Frontal cortex (tissue), 4 donors: ENCODE measurements around the gene CARMIL1. TPM values are rescaled to one million over a fixed set of nuclear protein-coding genes. Genes with fewer than 3 reads are reported as not detected.
"Not testable (repeated sequence)": the region's sequence is repeated elsewhere in the genome, so short reads cannot be mapped to it uniquely, and the experiment has no call there.

ENCODE experiments used
- DNase-seq, 2 donors: peaks; one replicate each; pipeline ENCODE4 v3.0.0; 2012; ENCODE audit warnings: low spot score in 2 of 2
- FAIRE-seq: peaks from 2 replicates; lab custom pipeline; 2012; peaks lifted over from hg19 to GRCh38; lab: Jason Lieb, UNC
- total RNA-seq: library from RNA; depleted of rRNA; stranded (reverse); fragments of >200 nt; gene quantifications from one replicate; pipeline ENCODE4 v1.2.3, GENCODE V29; 2014
- donor health status: control.
- donor health status: control.
- donor health status: control.

CARMIL1 gene
- total RNA-seq, 1 donor from 2014 or later: 32.6 TPM

DNA sequence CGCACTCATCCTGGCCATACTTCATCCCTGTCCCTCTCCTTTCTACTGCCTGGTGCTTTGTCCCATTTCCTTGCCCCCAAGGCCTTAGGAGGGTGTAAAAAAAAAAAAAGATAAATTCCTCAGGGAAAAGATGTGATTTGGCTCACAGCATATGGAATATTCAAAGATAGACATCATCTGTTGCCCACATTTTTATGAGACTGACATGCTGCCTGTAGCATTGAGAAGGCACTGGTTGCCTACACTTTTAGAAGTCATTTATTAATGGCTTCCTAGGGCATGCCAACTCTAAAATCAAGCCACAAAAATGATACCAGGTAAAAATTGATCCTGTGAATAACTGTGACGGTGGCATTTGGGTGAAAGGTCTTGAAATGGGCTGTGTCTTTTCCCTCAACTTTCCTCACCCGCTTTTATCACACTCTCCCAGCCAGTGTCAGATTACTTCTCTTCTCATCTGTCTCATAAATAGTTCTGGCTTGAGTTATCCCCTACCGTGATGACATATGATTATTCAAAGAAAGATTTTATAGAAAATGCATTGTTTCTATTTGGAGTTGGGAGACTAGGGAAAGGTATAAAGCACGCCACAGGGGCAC is 139.4 kb downstream of the CARMIL1 start:
- no peak for DNase-seq
- no peak for FAIRE-seq

GRCh38 chr6:25419879-25420278 is 140.7 kb downstream of the CARMIL1 start:
- FAIRE-seq (no peak), DNase-seq (no peak)

GRCh38 chr6:25423358-25423757 is 144.2 kb downstream of the CARMIL1 start:
- DNase-seq: no peak
- FAIRE-seq: no peak

- no peak for FAIRE-seq
These were observed 145.1 kb downstream of the CARMIL1 start for GRCh38 chr6:25424303-25424702.

GRCh38 chr6:25427549-25427948 is 148.4 kb downstream of the CARMIL1 start:
- DNase-seq (no peak), FAIRE-seq (no peak)

More at GRCh38 chr6:25424303-25424702, 145.1 kb downstream of the CARMIL1 start:
- no peak for DNase-seq

DNA sequence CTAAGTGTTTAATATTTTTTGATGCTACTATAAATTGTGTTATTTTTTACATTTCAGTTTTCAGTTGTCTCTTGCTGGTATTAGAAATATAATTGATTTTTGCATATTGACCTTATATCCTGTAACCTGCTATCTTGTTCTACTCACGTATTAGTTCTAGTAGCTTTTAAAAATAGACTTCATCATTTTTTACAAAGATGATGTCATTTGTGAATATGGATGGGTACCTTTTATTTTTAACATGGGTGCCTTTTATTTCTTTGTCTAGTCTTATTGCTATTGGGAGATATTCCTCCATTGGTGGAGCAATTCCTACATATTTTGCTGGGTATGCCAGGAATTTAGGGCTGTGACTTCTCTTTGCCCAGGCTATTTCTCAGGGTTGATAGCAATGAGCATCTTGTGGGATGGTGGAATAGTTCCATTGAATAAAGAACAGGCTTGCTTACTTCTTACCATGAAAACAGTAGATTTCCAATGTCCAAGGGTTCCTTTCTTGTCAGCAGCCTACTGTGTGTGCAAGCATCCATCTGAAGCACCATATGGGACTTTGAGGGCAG is 149.7 kb downstream of the CARMIL1 start:
- DNase-seq (no peak), FAIRE-seq (no peak)

DNA sequence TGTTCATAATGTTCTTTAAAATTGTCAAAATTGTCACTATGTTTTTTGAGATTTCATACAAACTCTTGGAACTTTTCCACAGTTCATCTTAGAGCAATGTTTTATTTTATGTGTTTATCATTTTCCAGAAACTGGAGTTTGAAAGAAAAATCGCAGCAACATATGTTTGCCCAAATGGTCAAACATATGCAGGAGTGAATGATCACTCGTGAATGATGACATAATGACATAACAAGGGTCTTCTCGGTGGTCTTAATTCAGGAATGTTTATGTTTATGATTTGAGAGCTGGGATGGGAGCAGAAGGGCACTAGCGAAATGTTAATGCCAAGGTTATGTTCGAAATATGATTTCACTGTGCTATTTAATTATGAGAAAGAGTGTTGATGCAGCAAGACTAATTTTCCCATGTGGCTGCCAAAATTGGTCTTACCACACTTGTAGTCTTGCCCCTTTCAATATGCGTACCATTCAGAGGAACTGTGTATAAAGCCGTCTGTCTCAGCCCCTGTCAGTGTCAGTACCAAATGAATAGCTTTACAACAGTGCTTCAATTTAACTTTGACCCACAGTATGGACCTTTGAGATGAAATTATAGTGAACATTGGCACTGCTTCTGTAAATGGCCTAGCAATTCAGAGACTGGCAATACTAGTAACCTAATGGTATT is 152.3 kb downstream of the CARMIL1 start:
- FAIRE-seq (no peak), DNase-seq (no peak)

DNA sequence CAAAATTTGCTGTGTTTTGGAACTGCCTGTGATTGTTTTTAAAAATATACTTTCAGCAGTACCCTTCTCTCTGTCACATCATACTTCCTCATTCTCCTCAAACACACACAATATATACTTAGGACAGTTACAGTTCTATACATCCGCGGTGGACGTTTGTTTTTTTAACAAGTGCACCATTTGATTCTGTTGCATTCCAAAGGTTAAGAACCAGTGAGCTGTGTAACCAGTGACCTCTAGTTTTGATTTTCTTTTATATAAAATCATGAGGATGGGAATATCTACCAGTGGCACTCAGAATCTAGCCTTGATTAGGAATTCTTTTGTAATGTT is 152.8 kb downstream of the CARMIL1 start:
- FAIRE-seq: no peak
- DNase-seq: no peak

- FAIRE-seq: no peak
These were observed 155.7 kb downstream of the CARMIL1 start for GRCh38 chr6:25434921-25435320.

GRCh38 chr6:25435416-25435985 is 156.3 kb downstream of the CARMIL1 start:
- FAIRE-seq (no peak), DNase-seq (no peak)

More at GRCh38 chr6:25434921-25435320, 155.7 kb downstream of the CARMIL1 start:
- DNase-seq: no peak

DNA sequence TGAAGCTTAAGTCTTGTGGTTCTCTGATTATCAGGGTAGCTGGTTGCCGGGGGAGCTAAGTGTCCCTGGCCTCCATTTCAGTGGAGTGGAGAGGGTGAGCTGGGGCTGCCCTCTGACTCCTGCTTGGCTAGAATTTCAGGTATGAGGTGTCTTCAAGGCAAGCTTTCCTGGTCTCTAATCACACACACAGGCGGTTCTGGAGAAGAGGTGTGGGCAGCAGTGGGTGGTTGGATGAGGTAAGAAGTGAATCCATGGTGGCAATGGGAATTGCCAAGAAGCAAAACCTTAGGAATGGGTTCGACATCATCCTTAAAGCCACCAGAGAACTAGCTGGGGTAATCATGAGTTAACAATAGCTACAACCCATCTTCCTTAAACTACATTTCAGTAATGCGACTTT is 157.6 kb downstream of the CARMIL1 start:
- DNase-seq (no peak), FAIRE-seq (no peak)

GRCh38 chr6:25439368-25439767 is 160.2 kb downstream of the CARMIL1 start:
- DNase-seq: no peak
- no peak for FAIRE-seq

DNA sequence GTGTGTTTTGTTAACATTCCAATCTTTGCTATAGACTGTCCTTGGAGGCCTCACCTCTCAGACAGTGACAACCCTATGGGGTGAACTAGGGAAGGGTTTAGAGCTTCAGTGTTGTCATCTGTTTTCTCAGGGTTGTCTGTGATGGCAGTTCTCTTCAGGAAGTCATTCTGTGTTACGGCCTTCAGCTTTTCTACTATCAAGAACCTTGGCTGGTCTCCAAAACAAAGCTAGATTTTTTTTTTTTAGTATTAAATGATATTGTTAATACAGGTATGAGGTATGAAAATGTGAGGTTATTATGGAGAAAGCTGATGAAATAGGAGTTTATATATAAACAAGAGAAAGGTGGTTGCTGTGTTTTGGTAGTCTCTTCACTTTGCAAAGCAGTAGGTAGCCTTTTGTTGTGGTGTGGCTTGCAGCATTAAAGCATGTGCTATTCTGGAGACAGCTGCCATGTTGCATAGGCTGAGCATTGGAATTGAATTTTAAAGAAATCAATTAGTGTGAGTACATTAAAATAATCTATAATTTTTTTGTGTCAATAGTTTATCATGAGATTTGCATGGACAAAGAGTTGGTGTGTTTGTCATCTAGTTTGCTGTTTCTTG is 162.6 kb downstream of the CARMIL1 start:
- DNase-seq (no peak), FAIRE-seq (no peak)

- no peak for DNase-seq
- no peak for FAIRE-seq
These were observed 163.7 kb downstream of the CARMIL1 start for GRCh38 chr6:25442898-25443297.

DNA sequence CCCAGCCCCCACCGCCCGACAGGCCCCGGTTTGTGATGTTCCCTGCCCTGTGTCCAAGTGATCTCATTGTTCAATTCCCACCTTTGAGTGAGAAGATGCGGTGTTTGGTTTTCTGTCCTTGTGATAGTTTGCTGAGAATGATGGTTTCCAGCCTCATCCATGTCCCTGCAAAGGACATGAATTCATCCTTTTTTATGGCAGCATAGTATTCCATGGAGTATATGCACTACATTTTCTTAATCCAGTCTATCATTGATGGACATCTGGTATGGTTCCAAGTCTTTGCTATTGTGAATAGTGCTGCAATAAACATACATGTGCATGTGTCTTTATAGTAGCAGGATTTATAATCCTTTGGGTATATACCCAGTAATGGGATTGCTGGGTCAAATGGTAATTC is 165.3 kb downstream of the CARMIL1 start:
- not testable (repeated sequence) for FAIRE-seq, DNase-seq

- DNase-seq (no peak), FAIRE-seq (no peak)
These were observed 167.8 kb downstream of the CARMIL1 start for GRCh38 chr6:25446830-25447569.

DNA sequence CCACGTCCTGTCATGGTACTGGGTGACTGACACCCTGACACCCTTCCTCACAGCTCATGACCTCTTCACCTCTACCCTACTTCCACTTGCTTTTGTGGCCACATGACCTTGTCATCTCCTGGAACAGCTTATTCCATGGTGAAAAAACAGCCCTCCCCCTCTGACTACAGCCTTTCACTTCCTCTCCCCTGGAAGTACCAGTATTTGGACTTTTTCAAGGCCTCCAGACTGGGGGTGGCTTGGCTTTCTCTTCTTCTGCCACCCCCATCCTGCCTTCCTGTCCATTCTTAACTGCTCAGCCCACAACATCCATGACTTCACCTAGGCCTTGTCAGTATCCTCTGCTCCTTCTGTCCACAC is 168.4 kb downstream of the CARMIL1 start:
- DNase-seq (no peak), FAIRE-seq (no peak)

DNA sequence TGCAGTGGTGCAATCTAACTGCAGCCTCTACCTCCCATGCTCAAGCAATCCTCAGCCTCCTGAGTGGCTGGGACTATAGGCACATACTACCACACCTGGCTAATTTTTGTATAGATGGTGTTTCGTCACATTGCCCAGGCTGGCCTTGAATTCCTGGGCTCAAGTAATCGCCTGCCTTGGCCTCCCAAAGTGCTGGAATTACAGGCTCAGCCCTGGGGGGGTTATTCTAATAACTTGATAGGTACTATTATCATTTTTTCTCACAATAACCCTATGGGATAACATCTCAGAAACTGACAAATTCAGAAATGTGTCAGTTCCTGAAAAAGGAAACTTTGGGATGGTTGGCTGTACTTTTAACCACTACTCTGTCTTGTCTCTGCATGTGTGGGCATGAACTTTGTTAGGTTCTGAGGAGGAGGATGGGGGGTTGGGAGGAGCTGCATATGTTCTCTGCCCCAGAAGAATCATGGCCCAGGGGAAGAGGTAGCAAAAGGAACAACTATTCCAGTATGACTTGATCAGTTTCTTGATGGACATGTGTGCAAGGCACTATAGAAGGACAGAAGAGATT is 169.9 kb downstream of the CARMIL1 start:
- DNase-seq (no peak), FAIRE-seq (no peak)

- DNase-seq: no peak
- no peak for FAIRE-seq
These were observed 170.6 kb downstream of the CARMIL1 start for GRCh38 chr6:25449774-25450173.
